Stimulated activated CD4-positive, alpha-beta T cell treated with anti-CD3 and anti-CD28 coated beads, TNF-alpha, amount 100 ng/mL, for 48 hours (primary cell): ENCODE results near the gene DISC1.
"Not testable (repeated sequence)": the region's sequence is repeated elsewhere in the genome, so short reads cannot be mapped to it uniquely, and the experiment has no call there.

ENCODE experiments used
- DNase-seq, 3 donors: peaks; one replicate each; pipeline ENCODE4 v3.0.0-alpha.2; 2020; ENCODE audit warnings: low read depth in 3 of 3

DISC1 gene

GRCh38 chr1:231667896-231668506, 41.4 kb downstream of the DISC1 start:
- DNase-seq = no peak

GRCh38 chr1:231668826-231669225, 42.2 kb downstream of the DISC1 start:
- no peak for DNase-seq

GRCh38 chr1:231669864-231670621, 43.5 kb downstream of the DISC1 start:
- not testable (repeated sequence) for DNase-seq

GRCh38 chr1:231670755-231671154, 44.2 kb downstream of the DISC1 start:
- DNase-seq = no peak

GRCh38 chr1:231674575-231674974, 48.0 kb downstream of the DISC1 start:
- no peak for DNase-seq

- no peak for DNase-seq
Measured at GRCh38 chr1:231676487-231676886, 49.9 kb downstream of the DISC1 start.

- DNase-seq = no peak
Measured at GRCh38 chr1:231677442-231677841, 50.9 kb downstream of the DISC1 start.

- no peak for DNase-seq
Measured at GRCh38 chr1:231678011-231678432, 51.4 kb downstream of the DISC1 start.

- DNase-seq = no peak
Measured at GRCh38 chr1:231679109-231679508, 52.5 kb downstream of the DISC1 start.

GRCh38 chr1:231681006-231681405, 54.4 kb downstream of the DISC1 start:
- DNase-seq = no peak

- DNase-seq = no peak
Measured at GRCh38 chr1:231682779-231683178, 56.2 kb downstream of the DISC1 start.

GRCh38 chr1:231683439-231684165, 57.0 kb downstream of the DISC1 start:
- no peak for DNase-seq

GRCh38 chr1:231684356-231685244, 58.0 kb downstream of the DISC1 start:
- no peak for DNase-seq

- no peak for DNase-seq
Measured at GRCh38 chr1:231686384-231686783, 59.8 kb downstream of the DISC1 start.

- DNase-seq = no peak
Measured at GRCh38 chr1:231688989-231689388, 62.4 kb downstream of the DISC1 start.

- no peak for DNase-seq
Measured at GRCh38 chr1:231690059-231690458, 63.5 kb downstream of the DISC1 start.

- no peak for DNase-seq
Measured at GRCh38 chr1:231691618-231692259, 65.1 kb downstream of the DISC1 start.

GRCh38 chr1:231693361-231694074, 66.9 kb downstream of the DISC1 start:
- no peak for DNase-seq

- DNase-seq = no peak
Measured at GRCh38 chr1:231694075-231694431, 67.5 kb downstream of the DISC1 start.

- DNase-seq = no peak
Measured at GRCh38 chr1:231694465-231695077, 68.0 kb downstream of the DISC1 start.
